K562 (cell line): ENCODE data around the gene ZNF775. TPM values are rescaled to one million over a fixed set of nuclear protein-coding genes. Genes with fewer than 3 reads are reported as not detected.

Source experiments
- FOXK1 ChIP-seq: sonication (generic); formaldehyde crosslinking; IDR thresholded peaks from 2 replicates; pipeline ENCODE4 v1.8.0; 2022; ENCODE audit warnings: missing genetic modification reagents, mild to moderate bottlenecking, borderline replicate concordance
- FOXM1 ChIP-seq, 2 experiments: fragments of 450-650 bp in 1 of 2; sonication (generic) in 1 of 2; formaldehyde crosslinking in 1 of 2; IDR thresholded peaks; 2 replicates each; pipeline versions ENCODE4 v1.6.1 to v1.9.0; 2017 to 2022; ENCODE audit warnings: low read depth in 2 of 2, mild to moderate bottlenecking in 2 of 2, missing genetic modification reagents in 1 of 2, moderate library complexity in 1 of 2
- GTF2E2 ChIP-seq: fragments of 200-800 bp; sonication (Bioruptor generic); IDR thresholded peaks from 2 replicates; pipeline ENCODE4 v1.6.1; 2016; ENCODE audit warnings: missing genetic modification characterization, missing compliant biosample characterization
- KDM1A ChIP-seq, 2 experiments: fragments of 450-650 bp; IDR thresholded peaks; 2 replicates each; pipeline ENCODE4 v1.6.1; 2016; ENCODE audit warnings: mild to moderate bottlenecking in 2 of 2
- MAFG ChIP-seq: fragments of 450-650 bp; conservative IDR thresholded peaks from 2 replicates; pipeline ENCODE4 v1.6.1; 2016; ENCODE audit warnings: missing genetic modification characterization, missing compliant biosample characterization
- MBD2 ChIP-seq: sonication (generic); IDR thresholded peaks from 2 replicates; pipeline ENCODE4 v1.6.1; 2016; ENCODE audit warnings: low read depth, borderline replicate concordance
- MIER1 ChIP-seq: fragments of 450-650 bp; IDR thresholded peaks from 2 replicates; pipeline ENCODE4 v1.6.1; 2016; ENCODE audit warnings: antibody characterized with exemption, mild to moderate bottlenecking, low read depth
- PHF8 ChIP-seq: fragments of 200-600 bp; sonication (generic); IDR thresholded peaks from 2 replicates; pipeline ENCODE4 v1.6.1; 2012; ENCODE audit warnings: mixed run types, mild to moderate bottlenecking, inconsistent platforms, low read length, moderate library complexity, borderline replicate concordance
- POLR2AphosphoS2 ChIP-seq: IDR thresholded peaks from 2 replicates; pipeline ENCODE4 v1.6.1; 2012; ENCODE audit warnings: low read length, improper control_type of control experiment
- SMARCA4 ChIP-seq: fragments of 450-650 bp; IDR thresholded peaks from 2 replicates; pipeline ENCODE4 v1.6.1; 2016
- SMARCA5 ChIP-seq: fragments of 450-650 bp; IDR thresholded peaks from 2 replicates; pipeline ENCODE4 v1.6.1; 2016
- SP1 ChIP-seq: sonication (generic); formaldehyde crosslinking; IDR thresholded peaks from 2 replicates; pipeline ENCODE4 v1.8.1; 2022; ENCODE audit warnings: mild to moderate bottlenecking, missing genetic modification reagents
- SREBF2 ChIP-seq: sonication (generic); formaldehyde crosslinking; IDR thresholded peaks from 2 replicates; pipeline ENCODE4 v1.4.0; 2020; ENCODE audit warnings: mild to moderate bottlenecking, missing genetic modification reagents
- ZC3H8 ChIP-seq: fragments of 450-650 bp; IDR thresholded peaks from 2 replicates; pipeline ENCODE4 v1.6.1; 2017
- ZSCAN32 ChIP-seq: fragments of 450-650 bp; formaldehyde crosslinking; IDR thresholded peaks from 2 replicates; pipeline ENCODE4 v1.4.0; 2020; ENCODE audit warnings: mild to moderate bottlenecking, moderate library complexity
- ZZZ3 ChIP-seq: fragments of 450-650 bp; IDR thresholded peaks from 2 replicates; pipeline ENCODE4 v1.6.1; 2016; ENCODE audit warnings: antibody characterized with exemption, mild to moderate bottlenecking, moderate library complexity
- polyA plus RNA-seq, 8 experiments: library from polyadenylated mRNA; depleted of rRNA in 4 of 8; stranded (reverse) in 5 of 8; unstranded in 3 of 8; fragments of >200 nt; fragmentation: Nextera tagmentation in 2 of 8; fragmentation: Illumina TruSeq in 1 of 8; extraction: Ambion mirVana in 2 of 8; extraction: Trizol in 1 of 8; gene quantifications; 2 replicates each; pipeline versions ENCODE4 v1.2.1 to v1.2.3, GENCODE V29; 2011 to 2014; ENCODE audit warnings: inconsistent platforms in 1 of 8, missing spikeins in 1 of 8
- total RNA-seq, 7 experiments: library from RNA; depleted of rRNA in 6 of 7; stranded (reverse); fragments of >200 nt in 6 of 7; fragmentation: Illumina TruSeq in 2 of 7; extraction: Trizol in 2 of 7; gene quantifications; 2 replicates each; pipeline versions ENCODE4 v1.2.1 to v1.2.3, GENCODE V29; 2011 to 2021; ENCODE audit warnings: low replicate concordance in 1 of 7
- TF ChIP-seq, protein P1 (sequence below): fragments of 450-650 bp; IDR thresholded peaks from 2 replicates; pipeline ENCODE4 v1.6.1; 2016; ENCODE audit warnings: antibody characterized with exemption
- TF ChIP-seq, protein P2 (sequence below), 3 experiments: fragments of 200-800 bp in 1 of 3; sonication (Bioruptor generic) in 1 of 3; sonication (generic) in 1 of 3; formaldehyde crosslinking in 1 of 3; IDR thresholded peaks; 2 replicates each; pipeline versions ENCODE4 v1.6.1 to v1.8.0; 2016 to 2022; ENCODE audit warnings: mild to moderate bottlenecking in 2 of 3, missing compliant biosample characterization in 2 of 3, missing genetic modification characterization in 2 of 3, missing genetic modification reagents in 1 of 3
- TF ChIP-seq, protein P3 (sequence below): fragments of 450-650 bp; formaldehyde crosslinking; IDR thresholded peaks from 2 replicates; pipeline ENCODE4 v1.4.0; 2020; ENCODE audit warnings: mild to moderate bottlenecking, moderate library complexity
- TF ChIP-seq, protein P4 (sequence below): sonication (generic); formaldehyde crosslinking; IDR thresholded peaks from 2 replicates; pipeline ENCODE4 v1.8.0; 2022; ENCODE audit warnings: missing genetic modification reagents, mild to moderate bottlenecking, borderline replicate concordance
- TF ChIP-seq, protein P5 (sequence below): sonication (generic); formaldehyde crosslinking; IDR thresholded peaks from 2 replicates; pipeline ENCODE4 v1.8.0; 2022; ENCODE audit warnings: mild to moderate bottlenecking, missing genetic modification reagents

The ZNF775 gene
- total and polyA plus RNA-seq, 9 of the 15 experiments (the other 6 are each of a cell fraction or from before 2014, with no cell fraction given): 0.04 to 18.7 (median 4.9) TPM

DNA sequence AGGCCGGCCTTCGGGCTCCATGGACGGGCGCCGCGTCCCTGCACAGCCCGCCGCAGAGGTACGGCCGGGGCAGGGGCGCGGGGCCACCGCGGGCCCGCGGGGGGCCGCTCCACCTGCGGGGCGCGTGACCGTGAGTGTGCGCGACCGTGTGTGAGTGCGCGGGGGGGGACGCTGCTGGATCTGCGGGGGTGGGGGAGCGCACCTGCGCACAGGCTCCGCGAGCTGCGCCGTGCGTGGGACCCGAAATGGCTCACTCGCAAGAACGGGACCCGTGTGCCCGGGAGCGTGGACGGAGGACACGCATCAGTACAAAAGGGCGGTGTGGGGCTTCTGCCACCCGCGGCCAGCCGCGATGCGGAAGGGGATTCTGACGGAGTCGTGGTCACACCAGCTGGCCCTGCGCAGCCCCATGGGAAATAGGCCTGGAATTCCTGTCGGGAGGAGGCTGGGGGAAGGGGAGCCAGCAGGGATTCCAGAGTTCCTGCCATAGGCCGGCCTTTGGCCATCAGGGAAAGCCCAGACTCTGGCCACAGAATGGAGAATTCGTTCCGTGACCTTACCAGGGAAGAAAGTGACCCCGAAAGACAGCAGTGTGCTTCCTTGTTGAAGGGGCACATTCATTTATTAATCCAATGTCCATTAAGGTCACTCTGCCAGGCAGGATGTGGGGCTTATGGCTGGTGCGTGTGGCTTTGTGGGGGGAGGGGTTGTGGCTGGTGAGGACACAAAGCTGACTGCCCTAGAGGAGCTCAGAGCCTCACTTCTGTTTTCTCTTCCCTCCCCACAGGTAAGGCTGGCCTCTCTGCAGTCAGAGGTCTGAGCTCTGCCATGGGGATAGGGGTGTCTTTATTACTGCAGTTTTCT lies 10.0 kb upstream of the ZNF775 start (continued):
- TF ChIP-seq, protein P1, sequence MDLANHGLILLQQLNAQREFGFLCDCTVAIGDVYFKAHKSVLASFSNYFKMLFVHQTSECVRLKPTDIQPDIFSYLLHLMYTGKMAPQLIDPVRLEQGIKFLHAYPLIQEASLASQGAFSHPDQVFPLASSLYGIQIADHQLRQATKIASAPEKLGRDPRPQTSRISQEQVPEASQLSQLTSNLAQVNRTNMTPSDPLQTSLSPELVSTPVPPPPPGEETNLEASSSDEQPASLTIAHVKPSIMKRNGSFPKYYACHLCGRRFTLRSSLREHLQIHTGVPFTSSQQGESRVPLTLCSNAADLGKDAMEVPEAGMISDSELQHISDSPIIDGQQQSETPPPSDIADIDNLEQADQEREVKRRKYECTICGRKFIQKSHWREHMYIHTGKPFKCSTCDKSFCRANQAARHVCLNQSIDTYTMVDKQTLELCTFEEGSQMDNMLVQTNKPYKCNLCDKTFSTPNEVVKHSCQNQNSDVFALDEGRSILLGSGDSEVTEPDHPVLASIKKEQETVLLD: 0 out of 2 replicates have a peak, but pooled peaks have one; percentile 39
- TF ChIP-seq KDM1A (IDR thresholded peaks at IDR 0.05) (no peak), MAFG (tag) (no peak), ZZZ3 (no peak), SREBF2 (CRISPR knock-in tag) (no peak), POLR2AphosphoS2 (peak; percentile 13; the same call in 1 of the 2 replicates), PHF8 (peak; percentile 75), ZSCAN32 (CRISPR knock-in tag) (no peak; the same call in 1 of the 2 replicates), MBD2 (no peak), FOXK1 (CRISPR knock-in tag) (peak; percentile 95; the same call in 1 of the 2 replicates), FOXM1 (IDR thresholded peaks at IDR 0.05; ENCODE audit: low read depth) (no peak), FOXM1 (CRISPR knock-in tag; IDR thresholded peaks at IDR 0.05; ENCODE audit: low read depth) (0 out of 2 replicates have a peak, but pooled peaks have one; percentile 30), ZC3H8 (no peak), SMARCA4 (0 out of 2 replicates have a peak, but pooled peaks have one; percentile 52), SMARCA5 (no peak), SP1 (CRISPR knock-in tag) (0 out of 2 replicates have a peak, but pooled peaks have one; percentile 44), MIER1 (peak; percentile 67; the same call in 1 of the 2 replicates), GTF2E2 (tag) (peak; percentile 75)
- TF ChIP-seq, protein P2, sequence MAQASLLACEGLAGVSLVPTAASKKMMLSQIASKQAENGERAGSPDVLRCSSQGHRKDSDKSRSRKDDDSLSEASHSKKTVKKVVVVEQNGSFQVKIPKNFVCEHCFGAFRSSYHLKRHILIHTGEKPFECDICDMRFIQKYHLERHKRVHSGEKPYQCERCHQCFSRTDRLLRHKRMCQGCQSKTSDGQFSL (CRISPR knock-in tag; IDR thresholded peaks at IDR 0.05): peak; percentile 91
- TF ChIP-seq, protein P2 (tag; IDR thresholded peaks at IDR 0.05): peak in 1 of 2 experiments; percentile 92; a peak in 2 of 4 replicates
- TF ChIP-seq, protein P3, sequence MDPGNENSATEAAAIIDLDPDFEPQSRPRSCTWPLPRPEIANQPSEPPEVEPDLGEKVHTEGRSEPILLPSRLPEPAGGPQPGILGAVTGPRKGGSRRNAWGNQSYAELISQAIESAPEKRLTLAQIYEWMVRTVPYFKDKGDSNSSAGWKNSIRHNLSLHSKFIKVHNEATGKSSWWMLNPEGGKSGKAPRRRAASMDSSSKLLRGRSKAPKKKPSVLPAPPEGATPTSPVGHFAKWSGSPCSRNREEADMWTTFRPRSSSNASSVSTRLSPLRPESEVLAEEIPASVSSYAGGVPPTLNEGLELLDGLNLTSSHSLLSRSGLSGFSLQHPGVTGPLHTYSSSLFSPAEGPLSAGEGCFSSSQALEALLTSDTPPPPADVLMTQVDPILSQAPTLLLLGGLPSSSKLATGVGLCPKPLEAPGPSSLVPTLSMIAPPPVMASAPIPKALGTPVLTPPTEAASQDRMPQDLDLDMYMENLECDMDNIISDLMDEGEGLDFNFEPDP (CRISPR knock-in tag): 0 out of 2 replicates have a peak, but pooled peaks have one; percentile 73
- TF ChIP-seq, protein P4, sequence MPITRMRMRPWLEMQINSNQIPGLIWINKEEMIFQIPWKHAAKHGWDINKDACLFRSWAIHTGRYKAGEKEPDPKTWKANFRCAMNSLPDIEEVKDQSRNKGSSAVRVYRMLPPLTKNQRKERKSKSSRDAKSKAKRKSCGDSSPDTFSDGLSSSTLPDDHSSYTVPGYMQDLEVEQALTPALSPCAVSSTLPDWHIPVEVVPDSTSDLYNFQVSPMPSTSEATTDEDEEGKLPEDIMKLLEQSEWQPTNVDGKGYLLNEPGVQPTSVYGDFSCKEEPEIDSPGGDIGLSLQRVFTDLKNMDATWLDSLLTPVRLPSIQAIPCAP: 0 out of 2 replicates have a peak, but pooled peaks have one; percentile 70
- TF ChIP-seq, protein P5, sequence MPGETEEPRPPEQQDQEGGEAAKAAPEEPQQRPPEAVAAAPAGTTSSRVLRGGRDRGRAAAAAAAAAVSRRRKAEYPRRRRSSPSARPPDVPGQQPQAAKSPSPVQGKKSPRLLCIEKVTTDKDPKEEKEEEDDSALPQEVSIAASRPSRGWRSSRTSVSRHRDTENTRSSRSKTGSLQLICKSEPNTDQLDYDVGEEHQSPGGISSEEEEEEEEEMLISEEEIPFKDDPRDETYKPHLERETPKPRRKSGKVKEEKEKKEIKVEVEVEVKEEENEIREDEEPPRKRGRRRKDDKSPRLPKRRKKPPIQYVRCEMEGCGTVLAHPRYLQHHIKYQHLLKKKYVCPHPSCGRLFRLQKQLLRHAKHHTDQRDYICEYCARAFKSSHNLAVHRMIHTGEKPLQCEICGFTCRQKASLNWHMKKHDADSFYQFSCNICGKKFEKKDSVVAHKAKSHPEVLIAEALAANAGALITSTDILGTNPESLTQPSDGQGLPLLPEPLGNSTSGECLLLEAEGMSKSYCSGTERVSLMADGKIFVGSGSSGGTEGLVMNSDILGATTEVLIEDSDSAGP (CRISPR knock-in tag): no peak
